Medulla oblongata (tissue), 1 donor: ENCODE data around the gene RBP5.

ENCODE experiments used
- DNase-seq: peaks from one replicate; pipeline ENCODE4 v3.0.0-alpha.2; 2015; ENCODE audit errors: extremely low spot score

Gene RBP5

GRCh38 chr12:7145671-7146070 is 17.0 kb upstream of the RBP5 start:
- no peak for DNase-seq

DNA sequence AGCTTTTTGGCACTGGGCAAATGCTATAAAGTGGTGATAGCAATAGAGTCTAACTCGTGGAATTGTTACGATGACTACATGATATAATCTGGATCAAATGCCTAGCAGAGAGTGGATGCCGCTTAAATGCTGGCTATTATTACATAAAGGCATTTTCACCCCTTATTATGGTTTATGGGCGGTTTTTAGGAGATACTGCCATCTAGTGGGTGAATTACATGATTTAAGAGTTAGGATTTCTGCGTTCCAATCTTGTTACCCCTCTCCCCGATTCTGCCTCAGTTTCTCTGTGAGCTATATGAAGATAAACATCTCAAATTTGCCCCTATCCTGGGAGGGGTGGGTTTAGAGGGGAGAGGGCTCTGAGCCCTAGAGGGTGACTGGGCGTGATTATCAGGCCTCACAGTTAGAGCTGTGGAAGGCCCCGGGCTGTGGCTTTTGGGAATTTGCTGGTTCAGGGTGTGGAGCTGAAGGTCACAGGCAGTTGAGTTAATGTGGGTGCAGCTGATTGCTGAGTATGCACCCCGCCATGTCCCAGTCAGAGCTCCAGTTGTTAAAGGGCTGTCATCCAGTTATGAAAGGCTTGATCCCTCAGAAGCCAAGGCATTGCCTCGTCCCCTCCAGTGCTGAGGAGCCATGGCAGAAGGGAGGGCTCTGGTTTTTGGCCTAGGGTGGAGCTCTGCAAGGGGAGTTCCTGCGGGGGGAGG is 15.9 kb upstream of the RBP5 start:
- DNase-seq: peak; percentile 20

- no peak for DNase-seq
These were observed 14.9 kb upstream of the RBP5 start for GRCh38 chr12:7143564-7143963.

DNA sequence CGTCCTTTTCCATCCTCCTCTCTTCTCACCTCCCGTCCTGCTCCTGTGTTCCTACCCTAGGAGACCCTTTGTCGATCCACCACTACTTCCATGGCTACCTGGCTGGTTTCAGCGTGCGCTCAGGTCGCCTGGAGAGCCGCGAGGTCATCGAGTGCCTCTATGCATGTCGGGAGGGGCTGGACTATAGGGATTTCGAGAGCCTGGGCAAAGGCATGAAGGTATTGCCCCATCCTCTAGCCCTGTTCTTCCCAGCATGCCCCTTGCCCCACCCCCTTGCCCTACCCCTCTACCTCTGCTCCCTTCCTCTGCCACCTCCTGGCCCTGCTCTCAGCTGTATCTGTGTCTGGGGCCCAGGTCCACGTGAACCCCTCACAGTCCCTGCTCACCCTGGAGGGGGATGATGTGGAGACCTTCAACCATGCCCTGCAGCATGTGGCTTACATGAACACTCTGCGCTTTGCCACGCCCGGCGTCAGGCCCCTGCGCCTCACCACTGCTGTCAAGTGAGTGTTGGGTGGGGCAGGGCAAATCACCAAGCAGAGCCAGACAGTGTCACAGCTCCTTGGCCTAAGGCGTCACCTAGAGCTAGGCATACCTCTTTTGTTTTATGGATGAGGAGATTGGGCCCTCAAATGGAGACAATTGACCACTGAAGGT is 14.2 kb upstream of the RBP5 start:
- no peak for DNase-seq

GRCh38 chr12:7142056-7142644 is 13.5 kb upstream of the RBP5 start:
- peak; percentile 43 for DNase-seq

DNA sequence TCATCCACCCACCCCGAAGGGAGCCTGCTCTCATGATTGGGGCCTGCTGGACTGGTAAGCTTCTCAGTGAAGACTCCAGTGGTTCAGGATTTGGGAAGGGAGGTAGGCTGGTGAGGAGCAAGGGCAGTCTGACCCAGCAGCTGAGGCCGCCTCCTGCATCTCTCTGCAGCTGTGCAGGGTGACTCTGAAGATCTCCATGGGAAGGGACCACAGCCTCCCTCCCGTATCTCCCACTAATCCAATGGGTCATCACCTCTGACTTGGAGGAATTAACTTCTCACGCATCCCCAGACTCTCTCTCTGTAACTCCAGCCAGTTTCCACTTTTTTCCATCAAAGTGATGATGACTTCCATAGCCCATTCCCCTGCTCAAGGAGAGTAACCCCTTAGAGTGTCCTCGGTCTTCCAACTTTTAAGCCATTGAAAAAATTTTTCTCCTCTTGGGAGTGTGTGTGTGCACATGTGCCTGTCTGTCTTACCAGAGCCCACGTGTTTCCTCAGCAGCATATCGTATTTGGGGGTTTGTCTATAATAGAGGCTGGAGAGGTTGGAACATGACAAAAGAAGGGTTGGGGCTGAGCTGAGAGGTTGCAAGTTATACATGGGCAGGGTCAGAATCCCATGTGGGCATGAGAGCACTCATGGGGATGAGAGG is 12.8 kb upstream of the RBP5 start:
- no peak for DNase-seq

DNA sequence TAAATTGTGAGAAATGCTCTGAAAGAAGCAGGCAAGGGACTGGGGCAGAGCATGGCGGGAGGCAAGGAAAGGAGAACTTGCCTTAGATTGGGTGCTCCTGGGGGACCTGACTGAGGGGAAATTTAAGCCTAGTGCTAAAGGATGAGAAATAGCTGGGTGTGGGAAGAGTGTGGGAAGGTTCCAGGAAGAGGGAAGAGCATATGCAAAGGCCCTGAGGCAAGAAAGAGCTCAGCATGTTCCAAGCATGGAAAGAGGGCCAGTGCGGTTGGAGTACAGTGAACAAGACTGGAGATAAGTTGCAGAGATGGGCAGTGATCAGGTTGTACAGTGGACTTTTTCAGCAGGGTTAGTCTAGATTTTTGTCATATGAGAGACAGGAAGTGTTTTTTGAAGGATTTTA is 10.5 kb upstream of the RBP5 start:
- no peak for DNase-seq

DNA sequence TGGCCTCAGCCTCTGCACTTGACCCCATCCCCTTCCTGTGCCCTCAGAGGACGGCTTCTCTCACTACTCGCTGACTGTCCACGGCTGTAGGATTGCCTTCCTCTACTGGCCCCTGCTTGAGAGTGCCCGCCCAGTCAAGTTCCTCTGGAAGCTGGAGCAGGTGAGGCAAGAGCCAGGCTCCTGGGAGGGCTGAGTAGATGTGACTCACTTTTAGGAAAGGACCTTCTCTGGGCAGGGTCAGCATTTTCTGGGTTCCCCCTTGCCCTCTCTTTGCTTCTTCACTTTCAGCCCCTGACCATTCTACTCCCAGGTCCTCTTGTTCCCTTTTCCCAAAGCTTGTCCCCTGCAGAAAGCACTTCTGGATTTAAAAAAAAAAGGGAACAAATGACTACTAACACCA is 9.2 kb upstream of the RBP5 start:
- DNase-seq: no peak

DNA sequence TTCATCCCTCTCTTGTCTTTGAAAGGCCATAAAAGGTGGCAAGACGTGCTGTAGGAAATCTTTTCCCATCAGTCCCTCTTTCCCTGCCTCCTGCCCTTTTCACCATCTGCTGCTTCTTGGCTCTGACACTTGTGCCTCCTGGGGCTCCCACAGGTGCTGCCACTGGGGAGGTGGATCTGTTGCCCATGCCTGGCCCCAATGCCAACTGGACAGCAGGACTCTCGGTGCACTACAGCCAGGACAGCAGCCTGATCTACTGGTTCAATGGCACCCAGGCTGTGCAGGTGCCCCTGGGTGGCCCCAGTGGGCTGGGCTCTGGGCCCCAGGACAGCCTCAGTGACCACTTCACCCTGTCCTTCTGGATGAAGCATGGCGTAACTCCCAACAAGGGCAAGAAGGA is 8.0 kb upstream of the RBP5 start:
- DNase-seq: no peak

DNA sequence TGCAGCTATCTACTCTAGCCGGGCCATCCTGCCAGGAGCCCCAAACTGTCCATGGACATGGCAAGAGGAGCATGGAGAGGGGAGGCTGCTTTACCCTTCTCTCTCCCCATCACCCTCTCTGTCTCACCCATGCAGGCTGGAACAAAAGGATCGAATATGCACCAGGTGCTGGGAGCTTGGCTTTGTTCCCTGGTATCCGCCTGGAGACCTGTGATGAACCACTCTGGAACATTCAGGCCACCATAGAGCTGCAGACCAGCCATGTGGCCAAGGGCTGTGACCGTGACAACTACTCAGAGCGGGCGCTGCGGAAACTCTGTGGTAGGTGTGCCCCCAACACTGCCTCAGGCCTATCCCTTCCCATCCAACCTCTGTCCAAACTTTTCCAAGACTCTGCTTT is 7.4 kb upstream of the RBP5 start:
- no peak for DNase-seq

DNA sequence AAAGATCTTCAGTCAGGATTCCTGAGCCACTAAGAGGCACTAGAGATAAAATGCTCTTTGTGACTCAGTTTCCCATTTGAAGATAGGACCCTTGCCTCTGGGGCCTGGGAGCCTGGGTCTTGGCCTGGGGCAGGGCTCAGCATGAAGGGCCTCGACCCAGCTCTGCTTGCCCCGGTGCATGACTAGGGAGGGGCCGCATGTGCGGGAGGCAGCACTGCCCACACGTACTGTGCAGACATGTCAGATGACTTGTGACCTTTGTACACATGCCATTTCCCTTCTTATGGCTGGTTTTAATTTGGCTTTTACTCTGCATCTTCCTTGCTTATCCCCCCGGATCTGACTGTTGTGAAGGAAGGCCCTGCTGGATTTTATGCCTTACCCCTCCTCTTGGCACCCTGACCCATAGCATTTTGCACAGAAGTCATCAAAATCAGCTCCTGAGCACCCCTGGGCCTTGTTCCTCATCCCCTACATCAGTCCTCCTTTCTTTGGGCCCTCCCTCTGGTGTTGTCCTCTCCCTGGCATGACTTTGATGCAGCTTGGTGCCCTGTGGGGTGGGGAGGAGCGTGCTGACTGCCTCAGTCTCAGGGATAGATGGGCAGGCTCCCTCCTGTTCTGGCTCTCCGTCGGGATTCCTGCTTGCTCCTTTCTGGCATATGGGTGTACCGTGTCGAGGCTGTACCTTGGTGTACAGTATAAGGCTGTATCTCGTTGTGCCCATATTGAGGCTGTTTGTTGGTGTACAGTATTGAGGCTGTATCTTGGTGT is 5.9 kb upstream of the RBP5 start:
- no peak for DNase-seq

- DNase-seq: no peak
These were observed 2.8 kb upstream of the RBP5 start for GRCh38 chr12:7131502-7131866.

GRCh38 chr12:7130701-7131501 is 2.2 kb upstream of the RBP5 start:
- peak; percentile 50 for DNase-seq

- peak; percentile 81 for DNase-seq
These were observed 1.4 kb upstream of the RBP5 start, which contains the start of gene CLSTN3 for GRCh38 chr12:7129872-7130691. Gene CLSTN3 (plus strand): TSS chr12:7130371. CDS start chr12:7130649, 278 bp downstream.

DNA sequence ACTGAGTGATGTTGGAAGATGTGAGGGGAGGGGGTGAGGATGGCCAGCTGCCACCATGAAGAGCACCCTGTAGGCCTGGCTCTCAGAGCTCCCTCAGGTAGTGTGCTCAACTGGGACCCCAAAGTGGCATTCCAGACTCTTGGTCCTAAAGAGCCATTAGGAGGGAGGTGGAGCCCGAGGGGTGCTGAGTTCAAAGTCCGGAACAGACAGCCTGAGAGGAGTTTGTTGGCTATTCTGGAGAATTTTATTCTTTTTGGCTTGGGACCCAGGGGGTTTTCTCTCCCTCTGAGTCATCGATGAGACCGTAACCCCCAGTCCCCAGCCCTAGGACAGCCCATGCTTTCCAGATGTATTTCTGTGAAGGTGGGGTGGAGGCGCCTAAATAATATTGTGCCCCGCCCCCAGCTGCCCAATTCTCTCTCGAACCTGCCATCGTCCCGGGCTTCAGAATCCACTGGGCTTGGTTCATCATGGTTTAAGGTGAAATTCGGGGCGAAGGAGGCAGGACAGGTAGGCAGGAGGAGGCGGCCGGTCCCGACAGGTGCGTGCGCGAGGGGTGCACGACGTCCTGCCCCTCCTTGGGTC is 690 bp upstream of the RBP5 start:
- no peak for DNase-seq

DNA sequence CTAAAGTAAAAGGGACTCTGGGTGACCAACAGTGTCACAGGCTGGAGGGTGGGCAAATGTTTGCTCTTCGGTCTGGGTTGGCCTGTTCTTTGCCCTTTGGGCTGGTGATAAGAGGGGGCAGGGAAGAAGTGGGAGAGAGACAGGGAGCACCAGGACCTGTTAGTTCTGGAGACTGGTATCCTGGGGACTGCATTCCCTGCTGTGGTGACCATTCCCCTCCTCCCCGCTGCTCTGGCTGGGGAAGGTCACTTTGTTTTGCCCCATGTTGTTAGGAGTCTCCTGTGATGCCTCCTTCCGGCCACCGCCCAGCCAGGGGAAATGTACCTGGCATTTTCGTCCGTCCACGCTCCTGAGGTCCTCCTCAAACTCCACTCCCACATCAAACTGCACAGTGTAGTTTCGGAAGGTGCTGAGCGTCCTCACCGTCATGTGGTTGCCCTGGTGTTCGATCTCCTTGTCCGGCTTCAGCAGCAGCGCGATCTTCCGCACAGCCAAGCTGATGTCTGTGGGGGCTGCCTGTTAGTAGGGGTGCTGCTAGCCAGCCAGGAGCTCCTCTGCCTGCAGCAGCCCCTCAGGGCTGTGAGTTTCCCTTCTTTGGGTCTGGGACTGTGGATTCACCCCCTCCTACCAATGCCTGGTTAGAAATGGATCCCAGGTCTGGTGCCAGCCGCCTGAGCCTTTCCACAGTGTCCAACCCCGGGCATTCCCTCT is 618 bp downstream of the RBP5 start:
- no peak for DNase-seq

- DNase-seq: no peak
These were observed 3.0 kb downstream of the RBP5 start for GRCh38 chr12:7125632-7126227.

GRCh38 chr12:7123806-7124522 is 4.7 kb downstream of the RBP5 start:
- no peak for DNase-seq
